ENCODE results near the gene TMEM63A. TPM values are rescaled to one million over a fixed set of nuclear protein-coding genes. Genes with fewer than 3 reads are reported as not detected.

TMEM63A gene
- total and polyA plus RNA-seq, 5 donors from 2014 or later: 66.9 to 454 (median 70.3) TPM

DNA sequence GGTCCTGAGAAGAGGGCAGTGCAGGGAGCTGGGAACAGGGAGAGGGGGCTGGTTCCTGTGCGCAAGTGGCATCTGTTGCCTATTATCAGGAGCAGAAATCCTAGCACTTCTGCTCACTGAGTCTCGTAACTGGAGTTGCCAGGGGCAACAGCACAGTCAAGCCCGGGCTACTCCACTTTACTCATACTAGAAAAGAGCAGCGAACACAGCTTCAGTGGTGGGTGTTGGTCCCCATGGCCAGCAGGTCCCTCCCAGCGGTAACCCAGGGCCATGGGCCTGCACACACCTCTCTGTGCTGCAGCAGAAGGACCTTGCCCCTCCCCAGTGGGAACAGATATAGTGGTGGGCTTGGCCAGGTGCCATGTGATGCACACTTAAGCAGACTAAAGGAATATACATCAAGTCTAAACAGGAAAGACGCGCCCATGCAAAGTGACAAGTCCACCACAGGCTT lies 33.4 kb upstream of the TMEM63A start:
- H3K9me3 Mint-ChIP-seq: no peaks in the 10 kb centered on the region
- ATAC-seq (ENCODE audit: low read depth in 2 of 2) (no peak), DNase-seq (no peak)
- H3K4me3 Mint-ChIP-seq: no peak overlapping the region
- Histone ChIP-seq H3K4me3 (ENCODE audit: low read depth, low read length) (no peak overlapping the region), H3K27me3 (ENCODE audit: control insufficient read depth, insufficient read depth, low read length) (no peaks in the 10 kb centered on the region), H3K9me3 (ENCODE audit: control insufficient read depth in 2 of 2, low read length in 2 of 2) (no peaks in the 10 kb centered on the region), H3K27ac (ENCODE audit: insufficient read depth, low read length, poor library complexity, severe bottlenecking) (no peak overlapping the region), H3K4me1 (ENCODE audit: control insufficient read depth, insufficient read depth, low read length, poor library complexity, severe bottlenecking) (peaks cover 15% of the 10 kb centered on the region), H3K36me3 (ENCODE audit: control insufficient read depth, insufficient read depth, low read length) (peaks cover 14% of the 10 kb centered on the region)
- H3K27me3 Mint-ChIP-seq: peaks cover 8% of the 10 kb centered on the region
- H3K4me1 Mint-ChIP-seq: peaks cover under 1 to 39% (median 15%) of the 10 kb centered on the region in 4 donors
- H3K36me3 Mint-ChIP-seq: peaks cover 28% of the 10 kb centered on the region
- H3K27ac Mint-ChIP-seq: no peak overlapping the region

DNA sequence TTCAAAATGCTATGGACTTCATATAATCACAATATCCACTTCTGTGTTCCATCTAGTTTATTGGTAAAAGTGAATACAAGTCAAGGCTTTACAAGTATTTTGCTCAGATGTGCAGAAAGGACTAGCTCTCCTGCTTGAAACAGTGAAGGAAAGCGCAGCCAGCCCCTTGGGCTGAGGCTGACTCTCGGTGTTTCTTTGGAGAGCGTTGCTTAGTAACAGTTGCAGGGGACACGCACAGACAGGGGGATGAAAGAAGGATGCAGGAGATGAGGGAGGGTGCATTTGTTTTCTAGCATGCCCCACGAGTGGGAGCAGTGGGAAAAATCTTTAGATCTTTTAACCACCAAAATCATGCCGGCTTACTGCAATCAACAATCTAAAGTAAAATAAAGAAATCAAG lies 32.8 kb upstream of the TMEM63A start:
- no peak overlapping the region for H3K4me3 Mint-ChIP-seq
- peaks cover 27% of the 10 kb centered on the region for H3K36me3 Mint-ChIP-seq
- H3K4me1 ChIP-seq (ENCODE audit: control insufficient read depth, insufficient read depth, low read length, poor library complexity, severe bottlenecking): peaks cover 21% of the 10 kb centered on the region
- no peaks in the 10 kb centered on the region for H3K27me3 ChIP-seq (ENCODE audit: control insufficient read depth, insufficient read depth, low read length)
- peak overlapping the region in 1 of 3 donors; percentile 73 for H3K27ac Mint-ChIP-seq
- no peak overlapping the region for H3K27ac ChIP-seq (ENCODE audit: insufficient read depth, low read length, poor library complexity, severe bottlenecking)
- H3K36me3 ChIP-seq (ENCODE audit: control insufficient read depth, insufficient read depth, low read length): peaks cover 12% of the 10 kb centered on the region
- peaks cover 11% of the 10 kb centered on the region for H3K27me3 Mint-ChIP-seq
- no peak for DNase-seq
- H3K4me1 Mint-ChIP-seq: peaks cover 7 to 39% (median 20%) of the 10 kb centered on the region in 4 donors
- H3K9me3 ChIP-seq (ENCODE audit: control insufficient read depth in 2 of 2, low read length in 2 of 2): no peaks in the 10 kb centered on the region
- ATAC-seq (ENCODE audit: low read depth in 2 of 2): no peak
- no peaks in the 10 kb centered on the region for H3K9me3 Mint-ChIP-seq
- no peak overlapping the region for H3K4me3 ChIP-seq (ENCODE audit: low read depth, low read length)

DNA sequence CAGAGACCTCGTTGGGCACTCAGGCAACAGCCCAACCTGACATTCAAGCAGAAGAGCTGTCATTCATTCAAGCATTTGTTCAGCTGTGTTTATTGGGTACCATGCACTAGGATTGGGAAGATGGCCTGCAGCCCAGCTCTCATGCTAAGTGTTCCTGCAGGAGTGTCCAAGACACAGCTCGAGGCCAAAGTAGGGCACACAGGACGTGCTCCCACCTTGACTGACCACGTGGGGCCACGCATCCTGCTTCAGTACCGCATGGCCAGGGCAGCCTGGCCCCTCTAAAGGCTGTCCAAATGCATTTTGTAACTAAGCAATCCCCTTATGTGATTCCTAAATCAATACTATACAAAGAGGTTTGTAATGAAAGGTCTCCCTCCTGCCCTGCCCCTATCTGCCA lies 32.2 kb upstream of the TMEM63A start:
- no peak overlapping the region for H3K27ac ChIP-seq (ENCODE audit: insufficient read depth, low read length, poor library complexity, severe bottlenecking)
- Mint-ChIP-seq H3K36me3 (peaks cover 21% of the 10 kb centered on the region), H3K4me3 (no peak overlapping the region), H3K9me3 (no peaks in the 10 kb centered on the region), H3K27me3 (peaks cover 11% of the 10 kb centered on the region), H3K27ac (peak overlapping the region in 2 of 3 donors; percentile 73 to 74), H3K4me1 (peaks cover 13 to 39% (median 22%) of the 10 kb centered on the region in 4 donors)
- no peak overlapping the region for H3K4me3 ChIP-seq (ENCODE audit: low read depth, low read length)
- DNase-seq: no peak
- no peaks in the 10 kb centered on the region for H3K27me3 ChIP-seq (ENCODE audit: control insufficient read depth, insufficient read depth, low read length)
- peaks cover 25% of the 10 kb centered on the region for H3K4me1 ChIP-seq (ENCODE audit: control insufficient read depth, insufficient read depth, low read length, poor library complexity, severe bottlenecking)
- no peak for ATAC-seq (ENCODE audit: low read depth in 2 of 2)
- H3K36me3 ChIP-seq (ENCODE audit: control insufficient read depth, insufficient read depth, low read length): peaks cover 8% of the 10 kb centered on the region
- no peaks in the 10 kb centered on the region for H3K9me3 ChIP-seq (ENCODE audit: control insufficient read depth in 2 of 2, low read length in 2 of 2)

DNA sequence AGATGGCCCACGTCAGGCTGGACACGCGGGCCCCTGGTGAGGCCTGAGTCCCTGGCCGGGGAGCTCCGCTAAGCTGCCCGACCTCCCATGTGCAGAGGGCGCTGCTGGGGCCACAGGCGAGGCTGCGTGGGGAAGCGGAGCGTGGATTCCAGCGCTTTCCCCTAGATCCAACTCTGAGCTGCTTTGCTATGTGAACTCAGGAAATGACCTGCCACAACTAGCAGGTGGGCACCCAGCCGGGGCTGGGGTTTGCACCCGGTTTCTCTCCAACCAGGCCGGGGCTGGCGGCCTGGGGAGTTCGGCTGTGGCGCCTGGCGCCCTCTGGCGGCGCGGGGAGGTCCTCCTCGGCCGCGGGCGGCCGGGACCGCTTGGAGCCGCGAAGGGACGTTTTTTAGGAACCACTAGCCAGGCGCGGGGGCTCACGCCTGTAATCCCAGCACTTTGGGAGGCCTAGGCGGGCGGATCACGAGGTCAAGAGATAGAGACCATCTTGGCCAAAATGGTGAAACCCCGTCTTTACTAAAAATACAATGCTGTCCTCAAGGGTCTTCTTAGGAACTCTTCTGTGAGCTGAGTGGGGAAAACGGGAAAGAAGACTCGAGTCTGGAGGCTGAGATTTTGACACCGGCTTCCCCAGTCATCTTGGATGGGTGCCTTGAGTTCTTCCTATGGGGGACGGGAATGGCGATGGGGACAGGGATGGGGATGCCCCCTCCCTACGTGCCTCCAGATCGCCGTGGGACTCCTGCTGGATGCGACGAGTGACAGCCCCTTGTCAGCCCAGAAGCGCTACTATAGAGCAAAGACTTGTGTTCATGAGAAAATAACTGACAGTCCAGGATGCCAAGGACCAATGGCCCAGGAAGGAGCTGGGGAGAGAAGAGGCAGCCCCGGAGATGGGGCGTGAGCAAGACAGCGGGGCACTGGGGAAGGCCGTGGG lies 29.3 kb upstream of the TMEM63A start:
- Histone ChIP-seq H3K4me3 (ENCODE audit: low read depth, low read length) (no peak overlapping the region), H3K27ac (ENCODE audit: insufficient read depth, low read length, poor library complexity, severe bottlenecking) (peak overlapping the region; percentile 24), H3K9me3 (ENCODE audit: control insufficient read depth in 2 of 2, low read length in 2 of 2) (no peaks in the 10 kb centered on the region), H3K4me1 (ENCODE audit: control insufficient read depth, insufficient read depth, low read length, poor library complexity, severe bottlenecking) (peaks cover 25% of the 10 kb centered on the region), H3K27me3 (ENCODE audit: control insufficient read depth, insufficient read depth, low read length) (no peaks in the 10 kb centered on the region), H3K36me3 (ENCODE audit: control insufficient read depth, insufficient read depth, low read length) (no peaks in the 10 kb centered on the region)
- Mint-ChIP-seq H3K27me3 (peaks cover 11% of the 10 kb centered on the region), H3K27ac (peak overlapping the region; percentile 54 to 88 (median 82)), H3K36me3 (peaks cover 9% of the 10 kb centered on the region), H3K4me3 (peak overlapping the region in 1 of 4 donors; percentile 75), H3K4me1 (peaks cover 15 to 47% (median 21%) of the 10 kb centered on the region in 4 donors), H3K9me3 (no peaks in the 10 kb centered on the region)
- ATAC-seq (ENCODE audit: low read depth in 2 of 2) (peak; percentile 84 to 86), DNase-seq (peak; percentile 61 to 78 (median 72))

DNA sequence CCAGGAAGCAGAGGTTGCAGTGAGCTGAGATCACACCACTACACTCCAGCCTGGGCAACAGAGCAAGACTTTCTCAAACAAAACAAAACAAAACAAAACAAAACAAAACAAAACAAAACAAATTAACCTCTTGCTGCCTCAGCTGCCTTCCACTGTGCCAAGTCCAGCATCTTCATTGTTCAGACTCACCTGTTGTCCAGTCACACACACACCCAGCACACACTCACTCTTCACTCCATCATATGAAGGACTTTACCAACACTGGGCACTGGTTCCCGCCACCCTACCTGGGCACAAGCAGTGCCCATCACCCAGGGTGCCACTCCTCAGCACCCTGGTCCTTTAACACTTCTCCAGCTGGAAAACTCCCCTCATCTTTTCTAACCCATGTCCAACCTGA lies 27.3 kb upstream of the TMEM63A start:
- ATAC-seq (ENCODE audit: low read depth in 2 of 2): no peak
- Mint-ChIP-seq H3K36me3 (no peaks in the 10 kb centered on the region), H3K4me3 (peak overlapping the region in 1 of 4 donors; percentile 41), H3K4me1 (peaks cover 18 to 54% (median 28%) of the 10 kb centered on the region in 4 donors), H3K27me3 (peaks cover 11% of the 10 kb centered on the region), H3K27ac (peak overlapping the region in 2 of 3 donors; percentile 82 to 94), H3K9me3 (no peaks in the 10 kb centered on the region)
- Histone ChIP-seq H3K4me1 (ENCODE audit: control insufficient read depth, insufficient read depth, low read length, poor library complexity, severe bottlenecking) (peaks cover 25% of the 10 kb centered on the region), H3K4me3 (ENCODE audit: low read depth, low read length) (no peak overlapping the region), H3K36me3 (ENCODE audit: control insufficient read depth, insufficient read depth, low read length) (no peaks in the 10 kb centered on the region), H3K27me3 (ENCODE audit: control insufficient read depth, insufficient read depth, low read length) (no peaks in the 10 kb centered on the region), H3K9me3 (ENCODE audit: control insufficient read depth in 2 of 2, low read length in 2 of 2) (no peaks in the 10 kb centered on the region), H3K27ac (ENCODE audit: insufficient read depth, low read length, poor library complexity, severe bottlenecking) (peak overlapping the region; percentile 15)
- DNase-seq: no peak

DNA sequence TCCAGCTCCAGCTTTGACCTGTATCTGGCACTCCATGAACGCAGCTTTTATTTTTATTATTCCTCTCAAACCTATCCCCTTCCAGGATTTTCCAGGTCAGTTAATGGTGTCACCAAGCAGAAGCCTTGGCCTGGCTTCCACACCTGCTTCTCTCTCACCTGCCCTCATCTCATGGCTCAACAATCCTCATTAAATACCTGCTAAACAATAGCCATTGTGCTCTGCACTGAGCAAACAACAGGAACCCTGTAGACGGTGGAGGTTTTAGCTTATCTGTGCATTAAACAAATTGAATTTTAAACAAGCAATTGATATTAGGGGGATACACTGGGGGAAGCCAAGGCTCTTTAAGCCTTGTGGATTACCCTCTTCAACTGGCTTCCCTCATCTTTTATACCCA lies 26.6 kb upstream of the TMEM63A start:
- Mint-ChIP-seq H3K4me1 (peaks cover 18 to 56% (median 29%) of the 10 kb centered on the region in 4 donors), H3K4me3 (no peak overlapping the region), H3K27ac (peak overlapping the region in 2 of 3 donors; percentile 16 to 84), H3K27me3 (peaks cover 11% of the 10 kb centered on the region), H3K36me3 (no peaks in the 10 kb centered on the region), H3K9me3 (peaks cover 0 to under 1% (median 0%) of the 10 kb centered on the region in 7 donors)
- peaks cover 25% of the 10 kb centered on the region for H3K4me1 ChIP-seq (ENCODE audit: control insufficient read depth, insufficient read depth, low read length, poor library complexity, severe bottlenecking)
- DNase-seq (no peak), ATAC-seq (ENCODE audit: low read depth in 2 of 2) (no peak)
- no peaks in the 10 kb centered on the region for H3K27me3 ChIP-seq (ENCODE audit: control insufficient read depth, insufficient read depth, low read length)
- no peak overlapping the region for H3K27ac ChIP-seq (ENCODE audit: insufficient read depth, low read length, poor library complexity, severe bottlenecking)
- no peaks in the 10 kb centered on the region for H3K36me3 ChIP-seq (ENCODE audit: control insufficient read depth, insufficient read depth, low read length)
- H3K9me3 ChIP-seq (ENCODE audit: control insufficient read depth in 2 of 2, low read length in 2 of 2): no peaks in the 10 kb centered on the region
- H3K4me3 ChIP-seq (ENCODE audit: low read depth, low read length): no peak overlapping the region

DNA sequence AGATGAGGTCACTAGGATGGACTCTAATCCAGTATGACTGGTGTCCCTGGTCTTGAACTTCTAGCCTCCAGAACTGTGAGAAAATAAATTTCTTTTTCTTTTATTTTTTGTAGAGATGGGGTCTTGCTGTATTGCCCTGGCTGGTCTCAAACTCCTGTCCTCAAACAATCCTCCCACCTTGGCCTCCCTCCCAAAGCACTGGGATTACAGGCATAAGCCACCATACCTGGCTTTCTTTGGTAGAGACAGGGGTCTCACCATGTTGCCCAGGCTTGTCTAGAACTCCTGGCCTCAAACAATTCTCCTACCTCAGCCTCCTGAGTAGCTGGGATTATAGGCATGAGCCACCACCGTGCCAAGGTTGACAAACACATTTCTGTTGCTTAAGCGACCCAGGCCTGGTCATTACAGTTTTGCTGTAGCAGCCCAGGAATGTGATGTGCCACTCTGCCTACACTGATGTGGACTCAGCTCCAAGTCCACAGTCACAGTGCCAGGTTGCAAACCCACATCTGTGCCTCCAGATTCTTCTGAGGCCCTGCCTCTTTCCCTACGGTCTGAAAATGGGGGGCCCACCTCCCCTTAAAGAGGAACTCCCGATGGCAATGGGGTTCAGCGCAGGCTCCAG lies 25.9 kb upstream of the TMEM63A start:
- Mint-ChIP-seq H3K4me1 (peaks cover 18 to 56% (median 29%) of the 10 kb centered on the region in 4 donors), H3K36me3 (no peaks in the 10 kb centered on the region), H3K27me3 (peaks cover 10% of the 10 kb centered on the region), H3K9me3 (peaks cover 0 to 3% (median 0%) of the 10 kb centered on the region in 7 donors), H3K4me3 (peak overlapping the region in 1 of 4 donors; percentile 27), H3K27ac (peak overlapping the region; percentile 16 to 87 (median 84))
- H3K4me3 ChIP-seq (ENCODE audit: low read depth, low read length): no peak overlapping the region
- H3K9me3 ChIP-seq (ENCODE audit: control insufficient read depth in 2 of 2, low read length in 2 of 2): no peaks in the 10 kb centered on the region
- DNase-seq (no peak), ATAC-seq (ENCODE audit: low read depth in 2 of 2) (no peak)
- H3K27me3 ChIP-seq (ENCODE audit: control insufficient read depth, insufficient read depth, low read length): no peaks in the 10 kb centered on the region
- H3K27ac ChIP-seq (ENCODE audit: insufficient read depth, low read length, poor library complexity, severe bottlenecking): no peak overlapping the region
- no peaks in the 10 kb centered on the region for H3K36me3 ChIP-seq (ENCODE audit: control insufficient read depth, insufficient read depth, low read length)
- peaks cover 25% of the 10 kb centered on the region for H3K4me1 ChIP-seq (ENCODE audit: control insufficient read depth, insufficient read depth, low read length, poor library complexity, severe bottlenecking)
